ENCODE results near the gene WNK2. TPM values are rescaled to one million over a fixed set of nuclear protein-coding genes. Genes with fewer than 3 reads are reported as not detected.

WNK2 gene
- total RNA-seq, 2 experiments from 2014 or later: 0.05 TPM; not detected in 1

DNA sequence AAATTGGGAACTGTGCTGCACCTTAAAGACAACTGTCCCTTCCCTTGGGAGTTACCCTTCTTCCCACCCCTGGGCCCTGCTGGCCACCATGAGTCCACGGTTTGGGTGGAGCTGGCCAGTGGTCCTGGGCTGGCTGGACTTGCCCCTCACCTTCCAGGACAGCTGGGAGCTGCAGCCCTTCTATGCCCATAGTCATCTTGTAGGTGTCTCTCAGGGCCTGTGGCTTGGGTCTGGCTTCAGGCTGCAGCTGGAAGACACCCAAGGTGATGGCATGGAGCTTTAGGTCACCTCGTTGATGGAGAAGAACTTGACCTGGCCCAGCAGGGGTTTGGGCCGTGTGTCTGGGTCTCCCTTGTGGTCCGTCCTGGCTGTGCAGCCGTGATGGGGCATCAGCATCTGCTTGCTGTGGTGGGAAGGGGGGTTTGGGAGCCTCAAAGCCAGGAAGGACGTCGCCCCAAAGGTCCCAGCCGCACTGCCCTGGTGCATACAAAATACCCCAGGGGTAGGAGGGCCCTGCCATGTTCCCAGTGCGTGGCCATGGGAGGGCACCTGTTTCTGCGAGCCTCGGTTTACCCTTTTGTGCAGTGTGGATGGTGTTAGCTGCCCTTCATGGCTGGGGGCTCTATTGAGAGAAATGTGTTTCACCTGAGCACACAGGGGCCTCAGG lies 8.9 kb downstream of the WNK2 start:
- Mint-ChIP-seq H3K27ac (no peak overlapping the region), H3K4me3 (no peak overlapping the region), H3K9me3 (no peaks in the 10 kb centered on the region), H3K27me3 (peaks cover 18% of the 10 kb centered on the region), H3K4me1 (no peaks in the 10 kb centered on the region), H3K36me3 (ENCODE audit: low read depth) (no peaks in the 10 kb centered on the region)
- POLR2A ChIA-PET: no interaction called here
- DNase-seq: no peak
- CTCF ChIA-PET: no interaction called here

DNA sequence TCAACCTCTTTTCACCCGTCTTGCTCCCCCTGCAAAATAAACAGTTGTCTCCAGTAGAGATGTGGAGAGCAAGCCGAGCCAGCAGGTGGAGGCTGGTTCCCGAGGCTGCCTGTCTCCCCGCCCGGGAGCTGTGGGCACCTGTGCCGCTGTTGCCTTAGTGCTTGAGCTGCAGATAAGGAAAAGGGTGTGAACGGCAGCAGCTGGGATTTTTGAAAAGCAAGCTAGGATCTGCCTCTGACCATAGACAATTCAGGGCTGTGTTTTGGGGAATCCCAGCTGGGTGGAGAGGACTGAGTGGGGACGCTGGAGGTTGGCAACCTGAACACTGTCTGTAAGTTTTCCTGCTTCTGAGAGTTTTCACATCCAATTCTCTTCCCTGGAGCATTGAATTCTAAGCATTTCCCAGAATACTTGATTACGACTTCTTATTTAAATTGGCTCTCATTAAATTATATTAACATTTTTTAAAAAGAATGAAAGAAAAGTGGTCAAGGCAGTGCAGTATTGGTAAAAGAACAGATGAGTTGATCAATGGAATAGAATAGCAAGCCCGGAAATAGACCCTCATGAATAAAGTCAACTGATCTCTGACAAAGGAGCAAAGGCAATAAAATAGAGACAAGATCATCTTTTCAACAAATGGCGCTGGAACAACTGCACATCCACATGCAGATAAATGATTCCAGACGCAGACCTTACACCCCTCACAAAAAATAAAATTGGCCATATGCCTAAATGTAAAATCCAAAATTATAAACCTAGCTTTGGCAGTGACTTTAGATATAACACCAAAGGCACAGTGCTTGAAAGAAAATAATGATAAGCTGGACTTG lies 9.7 kb downstream of the WNK2 start:
- no peak for DNase-seq
- Mint-ChIP-seq H3K27me3 (peaks cover 18% of the 10 kb centered on the region), H3K27ac (no peak overlapping the region), H3K36me3 (ENCODE audit: low read depth) (no peaks in the 10 kb centered on the region), H3K4me1 (no peaks in the 10 kb centered on the region), H3K4me3 (no peak overlapping the region), H3K9me3 (no peaks in the 10 kb centered on the region)
- CTCF ChIA-PET: interaction anchor here (0.6 to 1.1 kb wide), 2 partner anchors 40 to 85 kb away, joined by 3 to 6 read pairs; no protein-coding TSS in a partner anchor
- POLR2A ChIA-PET: interaction anchor here (0.7 kb wide), 1 partner anchor 75 kb away, joined by 3 read pairs; no protein-coding TSS in a partner anchor

DNA sequence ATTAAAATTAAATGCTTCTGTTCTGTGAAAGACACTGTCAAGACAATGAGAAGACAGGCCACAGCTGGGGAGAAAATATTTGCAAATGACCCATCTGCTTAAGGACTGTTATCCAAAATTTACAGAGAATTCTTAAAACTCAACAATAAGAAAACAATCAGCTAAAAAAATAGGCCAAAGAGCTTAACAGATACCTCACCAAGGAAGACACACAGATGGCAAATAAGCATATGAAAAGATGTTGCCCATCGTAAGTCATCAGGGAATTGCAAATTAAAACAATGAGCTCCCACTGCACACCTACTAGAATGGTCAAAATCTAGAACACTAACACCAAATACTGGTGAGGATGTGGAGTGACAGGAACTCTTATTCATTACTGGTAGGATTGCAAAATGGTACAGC lies 10.3 kb downstream of the WNK2 start:
- no peaks in the 10 kb centered on the region for H3K36me3 Mint-ChIP-seq (ENCODE audit: low read depth)
- CTCF ChIA-PET: interaction anchor here (0.6 to 1.1 kb wide), 2 partner anchors 40 to 85 kb away, joined by 3 to 6 read pairs; no protein-coding TSS in a partner anchor
- POLR2A ChIA-PET: interaction anchor here (0.7 kb wide), 1 partner anchor 76 kb away, joined by 3 read pairs; no protein-coding TSS in a partner anchor

DNA sequence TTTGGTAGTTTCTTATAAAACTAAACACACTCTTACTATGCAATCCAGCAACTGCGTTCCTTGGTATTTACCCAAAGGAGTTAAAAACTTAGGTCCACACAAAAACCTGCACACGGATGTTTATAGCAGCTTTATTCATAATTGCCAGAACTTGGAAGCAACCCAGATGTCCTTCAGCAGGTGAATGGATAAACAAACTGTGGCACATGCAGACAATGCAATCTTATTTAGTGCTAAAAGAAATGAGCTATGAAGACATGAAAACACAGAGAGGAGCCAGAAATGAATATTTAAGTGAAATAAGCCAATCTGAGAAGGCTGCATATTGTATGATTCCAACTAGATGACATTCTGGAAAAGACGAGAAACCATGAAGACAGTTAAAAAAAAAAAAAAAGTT lies 10.7 kb downstream of the WNK2 start:
- ChIA-PET POLR2A (interaction anchor here (0.7 kb wide), 1 partner anchor 76 kb away, joined by 3 read pairs; no protein-coding TSS in a partner anchor), CTCF (interaction anchor here (0.6 to 1.1 kb wide), 2 partner anchors 86 to 156 kb away, joined by 4 to 6 read pairs; no protein-coding TSS in a partner anchor)
- Mint-ChIP-seq H3K27ac (no peak overlapping the region), H3K4me3 (no peak overlapping the region), H3K4me1 (no peaks in the 10 kb centered on the region), H3K36me3 (ENCODE audit: low read depth) (no peaks in the 10 kb centered on the region), H3K27me3 (peaks cover 18% of the 10 kb centered on the region), H3K9me3 (no peaks in the 10 kb centered on the region)
- no peak for DNase-seq

More for the DNA sequence above, 10.3 kb downstream of the WNK2 start:
- DNase-seq: no peak
- H3K27ac Mint-ChIP-seq: no peak overlapping the region
- peaks cover 18% of the 10 kb centered on the region for H3K27me3 Mint-ChIP-seq
- no peaks in the 10 kb centered on the region for H3K9me3 Mint-ChIP-seq
- no peak overlapping the region for H3K4me3 Mint-ChIP-seq
- no peaks in the 10 kb centered on the region for H3K4me1 Mint-ChIP-seq

DNA sequence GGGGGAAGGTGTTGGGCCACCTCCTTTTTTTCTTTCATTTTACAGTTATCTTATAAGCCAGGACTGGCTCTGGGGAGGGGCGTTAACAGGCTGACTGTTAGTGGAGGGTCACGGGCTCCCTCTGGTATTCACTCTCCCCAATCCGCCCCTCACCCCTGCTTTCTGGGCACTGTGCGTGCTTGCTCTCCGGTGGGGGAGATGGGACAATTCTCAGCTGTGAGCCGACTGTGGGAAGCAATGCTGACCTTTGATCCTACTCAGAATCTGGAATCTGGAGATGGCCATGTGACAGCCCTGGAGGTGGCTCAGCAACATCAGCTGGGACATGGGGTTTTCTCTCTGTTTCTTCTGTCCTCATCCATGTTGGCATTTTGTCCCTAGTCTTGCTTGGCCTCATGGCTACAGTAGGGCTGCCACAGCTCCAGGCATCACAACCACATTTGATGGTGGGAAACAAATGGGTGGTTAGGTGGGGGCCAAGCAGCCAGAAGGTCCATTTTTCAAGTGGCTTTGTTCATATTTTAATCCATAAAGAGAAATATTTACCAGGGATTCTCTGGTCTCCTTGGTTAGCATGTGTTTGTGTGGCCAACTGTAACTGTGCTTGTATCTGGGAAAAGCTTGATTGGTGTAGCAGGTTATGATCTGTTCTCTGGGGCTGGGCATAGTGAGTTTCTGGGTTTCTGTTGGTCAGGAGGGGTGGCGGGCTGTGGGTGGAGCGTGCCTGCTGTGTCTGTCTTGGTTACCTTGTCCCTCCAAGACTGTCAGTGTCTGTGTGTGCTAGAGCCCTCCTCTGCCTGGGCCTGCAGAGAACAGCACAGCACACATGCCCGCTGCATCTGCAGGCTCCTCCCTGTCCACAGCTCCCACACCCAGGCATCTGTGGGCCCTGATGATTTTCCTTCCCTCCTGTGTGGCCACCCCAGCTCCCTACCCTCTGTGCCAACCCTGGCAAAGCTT lies 12.4 kb downstream of the WNK2 start:
- Mint-ChIP-seq H3K4me3 (no peak overlapping the region), H3K4me1 (no peaks in the 10 kb centered on the region), H3K36me3 (ENCODE audit: low read depth) (no peaks in the 10 kb centered on the region), H3K27ac (no peak overlapping the region), H3K27me3 (peaks cover 16% of the 10 kb centered on the region), H3K9me3 (no peaks in the 10 kb centered on the region)
- ChIA-PET CTCF (no interaction called here), POLR2A (no interaction called here)
- DNase-seq: no peak

DNA sequence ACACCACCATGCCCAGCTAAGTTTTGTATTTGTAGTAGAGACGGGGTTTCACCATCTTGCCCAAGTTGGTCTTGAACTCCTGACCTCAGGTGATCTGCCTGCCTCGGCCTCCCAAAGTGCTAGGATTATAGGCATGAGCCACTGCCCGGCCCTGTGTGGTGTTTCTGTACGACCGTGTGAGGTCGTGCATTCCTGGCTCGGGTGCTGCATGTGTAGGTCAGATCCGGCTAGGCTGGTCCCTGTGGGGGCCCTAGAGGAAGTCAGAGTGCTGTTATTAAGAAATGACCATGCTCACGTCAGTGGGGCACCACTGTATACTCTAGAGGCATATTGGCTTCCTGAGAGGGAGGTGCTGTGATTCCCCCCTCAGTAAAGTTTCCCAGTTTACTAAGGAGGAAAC lies 13.7 kb downstream of the WNK2 start:
- H3K36me3 Mint-ChIP-seq (ENCODE audit: low read depth): no peaks in the 10 kb centered on the region
- no peaks in the 10 kb centered on the region for H3K9me3 Mint-ChIP-seq
- CTCF ChIA-PET: interaction anchor here (1.1 kb wide), 1 partner anchor 88 kb away, joined by 4 read pairs; no protein-coding TSS in a partner anchor
- H3K4me3 Mint-ChIP-seq: no peak overlapping the region
- no peak for DNase-seq
- H3K4me1 Mint-ChIP-seq: no peaks in the 10 kb centered on the region
- POLR2A ChIA-PET: no interaction called here
- H3K27me3 Mint-ChIP-seq: peaks cover 16% of the 10 kb centered on the region
- no peak overlapping the region for H3K27ac Mint-ChIP-seq

DNA sequence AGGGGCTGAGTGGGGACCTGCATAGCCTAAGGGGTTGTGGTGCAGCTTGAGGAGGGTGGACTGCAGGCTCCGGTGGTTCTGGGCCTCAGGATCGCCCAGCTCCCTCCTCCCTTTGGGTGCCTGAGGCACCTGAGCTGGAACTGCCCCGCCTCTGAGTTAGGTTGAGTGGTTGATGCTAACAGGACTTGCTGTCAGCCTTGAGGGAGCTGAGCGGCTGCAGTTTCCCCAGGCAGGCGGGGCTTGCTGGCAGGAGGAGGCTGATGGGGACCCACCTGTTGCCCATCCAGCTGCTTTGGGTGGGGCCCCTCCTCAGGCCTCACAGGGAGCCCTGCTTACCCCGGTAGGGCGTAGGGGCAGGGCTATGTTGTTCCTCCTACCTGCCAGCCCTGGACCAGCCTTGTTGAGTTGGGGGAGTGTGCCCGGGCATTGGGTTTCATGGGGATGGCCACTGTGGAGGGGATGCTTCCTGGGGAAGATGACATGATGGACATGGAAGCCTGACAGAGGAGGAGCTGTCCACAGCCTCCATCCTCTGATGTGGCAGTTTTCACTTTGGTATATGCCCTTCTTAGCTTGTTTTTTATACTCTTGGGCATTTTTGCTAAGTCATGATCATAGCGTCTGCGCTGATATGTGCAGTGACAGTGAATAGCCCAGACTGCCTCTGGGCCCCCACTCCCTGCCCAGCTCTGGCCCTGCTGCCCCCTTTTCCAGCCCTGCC lies 14.3 kb downstream of the WNK2 start:
- POLR2A ChIA-PET: no interaction called here
- H3K27me3 Mint-ChIP-seq: peaks cover 16% of the 10 kb centered on the region
- H3K4me3 Mint-ChIP-seq: no peak overlapping the region
- no peak for DNase-seq
- no peak overlapping the region for H3K27ac Mint-ChIP-seq
- H3K4me1 Mint-ChIP-seq: no peaks in the 10 kb centered on the region
- no peaks in the 10 kb centered on the region for H3K36me3 Mint-ChIP-seq (ENCODE audit: low read depth)
- H3K9me3 Mint-ChIP-seq: no peaks in the 10 kb centered on the region
- CTCF ChIA-PET: interaction anchor here (1.1 kb wide), 1 partner anchor 89 kb away, joined by 4 read pairs; no protein-coding TSS in a partner anchor

DNA sequence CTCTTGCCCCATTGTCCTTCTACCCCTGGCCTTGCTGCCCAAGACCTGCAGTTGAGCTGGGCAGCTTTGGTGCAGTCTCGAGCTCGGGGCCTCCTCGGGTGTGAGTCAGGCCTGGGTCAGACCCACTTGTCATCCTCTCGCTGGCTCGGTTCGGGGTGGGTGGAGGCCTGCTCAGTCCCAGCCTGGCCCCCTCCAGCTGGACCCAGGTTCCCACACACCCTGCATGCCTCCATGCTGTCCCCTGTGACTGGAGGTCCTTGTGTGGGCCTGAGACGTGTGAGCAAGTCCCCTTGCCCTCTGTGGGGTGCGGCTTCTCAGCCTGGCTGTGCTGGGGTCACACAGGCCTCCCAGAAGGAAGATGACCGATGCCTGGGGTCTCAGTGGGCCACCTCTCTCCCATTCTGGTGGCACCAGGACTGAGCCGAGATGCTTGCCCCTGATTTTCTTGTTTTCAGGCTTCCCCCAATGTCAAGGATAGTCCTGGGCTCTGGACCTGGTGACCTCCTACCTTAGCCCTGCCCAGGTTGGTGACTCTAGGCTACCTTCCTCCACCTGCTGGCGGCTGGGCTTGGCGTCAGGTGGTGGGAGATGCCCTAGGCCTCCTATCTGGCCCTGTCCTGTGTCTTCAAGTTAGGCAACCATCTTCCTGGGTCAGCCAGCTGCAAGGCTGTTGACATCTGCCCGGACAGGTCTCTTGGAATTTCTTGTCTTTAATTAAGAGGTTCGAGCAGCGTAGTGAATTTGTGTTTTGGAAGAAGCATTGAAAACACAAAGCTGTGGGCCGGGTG lies 15.1 kb downstream of the WNK2 start:
- Mint-ChIP-seq H3K9me3 (no peaks in the 10 kb centered on the region), H3K27me3 (peaks cover 13% of the 10 kb centered on the region), H3K4me1 (no peaks in the 10 kb centered on the region), H3K4me3 (no peak overlapping the region), H3K36me3 (ENCODE audit: low read depth) (no peaks in the 10 kb centered on the region), H3K27ac (no peak overlapping the region)
- ChIA-PET CTCF (no interaction called here), POLR2A (no interaction called here)
- no peak for DNase-seq

DNA sequence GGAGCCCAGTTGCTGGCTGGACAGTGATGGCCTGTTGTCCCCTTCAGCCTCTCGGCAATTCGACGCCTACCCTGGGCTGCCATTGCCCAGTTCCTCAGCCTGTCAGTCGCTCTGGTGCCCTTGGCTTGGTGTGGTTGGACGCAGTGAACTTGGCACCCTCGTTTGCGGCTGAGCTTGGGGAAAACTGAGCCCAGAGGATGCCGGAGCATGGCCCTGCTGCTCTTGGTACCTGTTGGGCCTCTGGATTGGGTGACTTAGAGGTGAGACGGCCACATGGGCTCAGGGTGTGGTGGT lies 16.5 kb downstream of the WNK2 start:
- POLR2A ChIA-PET: no interaction called here
- Mint-ChIP-seq H3K4me1 (peaks cover 5% of the 10 kb centered on the region), H3K9me3 (no peaks in the 10 kb centered on the region), H3K27me3 (peaks cover 4% of the 10 kb centered on the region), H3K27ac (no peak overlapping the region), H3K4me3 (no peak overlapping the region), H3K36me3 (ENCODE audit: low read depth) (no peaks in the 10 kb centered on the region)
- DNase-seq: no peak
- CTCF ChIA-PET: no interaction called here

DNA sequence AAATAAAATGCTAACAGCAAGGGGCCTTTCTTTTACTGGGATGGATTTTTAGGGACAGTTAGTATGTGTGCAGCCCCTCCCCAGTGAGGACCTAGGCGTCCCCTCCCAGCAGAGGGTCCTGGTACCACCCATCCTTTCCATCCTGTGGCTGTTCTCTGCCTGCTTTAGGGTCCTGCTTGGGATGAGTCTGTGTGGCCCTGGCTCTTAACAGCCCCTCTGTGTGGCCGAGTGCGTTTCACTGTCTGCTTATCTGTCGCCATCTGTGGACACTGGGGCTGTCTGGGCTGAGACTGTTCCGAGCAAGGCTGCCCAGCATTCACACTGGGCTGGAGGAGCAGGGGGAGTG lies 17.0 kb downstream of the WNK2 start:
- H3K36me3 Mint-ChIP-seq (ENCODE audit: low read depth): no peaks in the 10 kb centered on the region
- ChIA-PET CTCF (no interaction called here), POLR2A (no interaction called here)
- H3K4me1 Mint-ChIP-seq: peaks cover 5% of the 10 kb centered on the region
- H3K27ac Mint-ChIP-seq: no peak overlapping the region
- DNase-seq: no peak
- no peak overlapping the region for H3K4me3 Mint-ChIP-seq
- H3K9me3 Mint-ChIP-seq: no peaks in the 10 kb centered on the region
- peaks cover 2% of the 10 kb centered on the region for H3K27me3 Mint-ChIP-seq

DNA sequence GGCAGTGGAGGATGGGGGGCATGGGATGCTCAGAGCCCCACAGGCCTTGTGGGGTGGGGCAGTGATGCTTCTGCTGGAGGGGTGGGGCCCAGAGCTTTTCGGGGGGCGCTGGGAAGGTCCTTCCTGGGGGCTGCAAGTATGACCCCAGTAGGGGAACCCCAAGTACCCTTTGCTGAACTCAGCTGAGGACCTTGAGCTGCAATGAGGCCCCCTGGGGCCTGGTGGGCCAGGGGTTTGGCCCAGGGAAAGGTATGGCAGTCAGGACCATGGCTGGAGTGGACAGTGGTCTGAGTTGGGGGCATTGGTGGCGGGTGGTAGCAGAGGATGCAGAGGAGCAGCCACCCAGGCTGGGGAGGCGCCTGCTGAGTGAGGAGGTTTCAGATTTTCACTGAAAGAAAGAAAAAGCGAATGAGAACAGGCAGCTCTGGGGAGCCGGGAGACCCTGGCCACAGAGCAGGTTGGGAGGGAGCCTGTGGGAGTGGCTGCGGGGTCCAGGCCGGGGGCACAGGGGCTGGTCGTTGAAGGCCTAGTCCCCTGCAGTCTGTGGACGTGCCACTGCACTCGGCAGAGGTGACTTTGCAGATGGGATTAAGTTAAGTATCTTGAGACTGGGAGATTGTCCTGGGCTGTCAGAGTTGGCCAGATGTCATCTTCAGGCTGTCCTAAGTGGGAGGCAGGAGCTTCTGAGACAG lies 19.2 kb downstream of the WNK2 start:
- Mint-ChIP-seq H3K9me3 (no peaks in the 10 kb centered on the region), H3K27me3 (no peaks in the 10 kb centered on the region), H3K27ac (no peak overlapping the region), H3K4me3 (no peak overlapping the region), H3K4me1 (peaks cover 5% of the 10 kb centered on the region), H3K36me3 (ENCODE audit: low read depth) (no peaks in the 10 kb centered on the region)
- POLR2A ChIA-PET: no interaction called here
- CTCF ChIA-PET: no interaction called here
- no peak for DNase-seq

All from activated CD4-positive, alpha-beta memory T cell treated with anti-CD3 and anti-CD28 coated beads, Interleukin-2, amount 10 ng/mL, durations not matched to agents 7 days and 5 days (primary cell).